Neural cell (in vitro differentiated cells): Measurements from ENCODE around the gene MYO10.

Experiments
- CTCF ChIP-seq: fragments of 450-650 bp; IDR thresholded peaks from 2 replicates; pipeline ENCODE4 v1.5.1; 2014; ENCODE audit warnings: antibody characterized with exemption, mild to moderate bottlenecking, moderate library complexity; ENCODE audit not compliant: poor library complexity, severe bottlenecking
- EP300 ChIP-seq: fragments of 450-650 bp; conservative IDR thresholded peaks from 2 replicates; pipeline ENCODE4 v1.6.1; 2014; ENCODE audit warnings: antibody characterized with exemption, mild to moderate bottlenecking, moderate library complexity; ENCODE audit not compliant: poor library complexity, severe bottlenecking
- EZH2 ChIP-seq: fragments of 200-600, 300-800 bp; shearing (Covaris generic), sonication (generic); IDR thresholded peaks from 2 replicates; pipeline ENCODE4 v1.6.1; 2014; ENCODE audit warnings: antibody characterized with exemption, low read length, borderline replicate concordance, mild to moderate bottlenecking; ENCODE audit not compliant: insufficient read depth, poor library complexity, severe bottlenecking
- POLR2AphosphoS5 ChIP-seq: IDR thresholded peaks from 2 replicates; pipeline ENCODE4 v1.6.1; 2012
- REST ChIP-seq: IDR thresholded peaks from 2 replicates; pipeline ENCODE4 v1.6.1; 2012; ENCODE audit warnings: borderline replicate concordance
- SMC3 ChIP-seq: fragments of 450-650 bp; conservative IDR thresholded peaks from 2 replicates; pipeline ENCODE4 v1.6.1; 2014; ENCODE audit warnings: antibody characterized with exemption, mild to moderate bottlenecking, moderate library complexity; ENCODE audit not compliant: poor library complexity

GRCh38 chr5:16784088-16784487 is 152.0 kb downstream of the MYO10 start:
- TF ChIP-seq SMC3 (no peak), EZH2 (no peak), CTCF (no peak), POLR2AphosphoS5 (no peak), REST (no peak), EP300 (no peak)
